ENCODE results near the gene NPLOC4.

NPLOC4 gene

DNA sequence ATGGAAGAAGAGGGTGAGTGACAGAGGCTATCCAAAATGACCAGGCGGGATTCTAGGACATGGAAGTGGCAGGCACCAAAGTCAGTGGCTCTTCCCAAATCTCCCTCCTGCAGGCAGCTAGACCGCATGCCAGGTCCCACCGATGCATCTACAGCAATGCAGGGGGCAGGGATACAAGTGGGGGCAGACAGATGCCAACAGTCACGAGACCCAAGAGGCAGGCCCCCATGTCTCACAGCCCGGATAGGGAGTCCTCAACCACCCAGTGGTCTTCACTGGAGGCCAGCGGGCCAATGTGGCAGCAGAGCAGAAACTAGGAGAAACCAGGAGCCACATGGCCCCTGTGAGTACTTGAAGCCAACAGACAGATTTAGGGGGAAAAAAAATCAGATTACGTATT lies 20.0 kb downstream of the NPLOC4 start:
- no peak overlapping the region for H3K4me3 ChIP-seq (ENCODE audit: low read depth, low read length)
- DNase-seq (ENCODE audit: low read depth): no peak
- TF ChIP-seq, protein P1, sequence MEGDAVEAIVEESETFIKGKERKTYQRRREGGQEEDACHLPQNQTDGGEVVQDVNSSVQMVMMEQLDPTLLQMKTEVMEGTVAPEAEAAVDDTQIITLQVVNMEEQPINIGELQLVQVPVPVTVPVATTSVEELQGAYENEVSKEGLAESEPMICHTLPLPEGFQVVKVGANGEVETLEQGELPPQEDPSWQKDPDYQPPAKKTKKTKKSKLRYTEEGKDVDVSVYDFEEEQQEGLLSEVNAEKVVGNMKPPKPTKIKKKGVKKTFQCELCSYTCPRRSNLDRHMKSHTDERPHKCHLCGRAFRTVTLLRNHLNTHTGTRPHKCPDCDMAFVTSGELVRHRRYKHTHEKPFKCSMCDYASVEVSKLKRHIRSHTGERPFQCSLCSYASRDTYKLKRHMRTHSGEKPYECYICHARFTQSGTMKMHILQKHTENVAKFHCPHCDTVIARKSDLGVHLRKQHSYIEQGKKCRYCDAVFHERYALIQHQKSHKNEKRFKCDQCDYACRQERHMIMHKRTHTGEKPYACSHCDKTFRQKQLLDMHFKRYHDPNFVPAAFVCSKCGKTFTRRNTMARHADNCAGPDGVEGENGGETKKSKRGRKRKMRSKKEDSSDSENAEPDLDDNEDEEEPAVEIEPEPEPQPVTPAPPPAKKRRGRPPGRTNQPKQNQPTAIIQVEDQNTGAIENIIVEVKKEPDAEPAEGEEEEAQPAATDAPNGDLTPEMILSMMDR (IDR thresholded peaks at IDR 0.05; ENCODE audit: control insufficient read depth, extremely low read depth, insufficient read depth): no peak

DNA sequence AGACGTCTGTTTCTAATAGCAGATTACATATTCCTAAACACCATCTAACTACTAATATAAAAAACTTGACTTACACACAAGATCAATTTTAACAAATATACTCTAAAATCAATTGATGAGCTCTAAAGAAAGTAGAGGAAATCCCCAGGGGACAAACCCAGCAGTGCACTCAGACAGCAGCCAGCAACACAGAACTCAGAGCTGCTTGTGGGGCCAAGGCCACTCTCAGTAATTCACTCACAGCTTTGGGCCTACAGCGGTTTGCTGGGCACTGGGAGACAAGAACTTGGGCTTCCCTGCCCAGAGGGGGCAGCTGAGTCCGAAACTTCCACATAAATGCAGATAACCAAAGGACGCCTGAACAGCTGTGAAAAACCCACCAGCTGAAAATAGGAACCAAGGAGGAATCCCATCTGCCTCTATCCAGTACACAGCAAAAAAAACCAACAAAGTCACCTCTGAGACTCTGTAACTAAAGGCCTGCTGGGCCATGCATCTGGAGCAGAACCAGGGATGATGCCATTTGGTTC lies 21.4 kb downstream of the NPLOC4 start:
- TF ChIP-seq, protein P1 (IDR thresholded peaks at IDR 0.05; ENCODE audit: control insufficient read depth, extremely low read depth, insufficient read depth): no peak
- no peak overlapping the region for H3K4me3 ChIP-seq (ENCODE audit: low read depth, low read length)
- DNase-seq (ENCODE audit: low read depth): no peak

DNA sequence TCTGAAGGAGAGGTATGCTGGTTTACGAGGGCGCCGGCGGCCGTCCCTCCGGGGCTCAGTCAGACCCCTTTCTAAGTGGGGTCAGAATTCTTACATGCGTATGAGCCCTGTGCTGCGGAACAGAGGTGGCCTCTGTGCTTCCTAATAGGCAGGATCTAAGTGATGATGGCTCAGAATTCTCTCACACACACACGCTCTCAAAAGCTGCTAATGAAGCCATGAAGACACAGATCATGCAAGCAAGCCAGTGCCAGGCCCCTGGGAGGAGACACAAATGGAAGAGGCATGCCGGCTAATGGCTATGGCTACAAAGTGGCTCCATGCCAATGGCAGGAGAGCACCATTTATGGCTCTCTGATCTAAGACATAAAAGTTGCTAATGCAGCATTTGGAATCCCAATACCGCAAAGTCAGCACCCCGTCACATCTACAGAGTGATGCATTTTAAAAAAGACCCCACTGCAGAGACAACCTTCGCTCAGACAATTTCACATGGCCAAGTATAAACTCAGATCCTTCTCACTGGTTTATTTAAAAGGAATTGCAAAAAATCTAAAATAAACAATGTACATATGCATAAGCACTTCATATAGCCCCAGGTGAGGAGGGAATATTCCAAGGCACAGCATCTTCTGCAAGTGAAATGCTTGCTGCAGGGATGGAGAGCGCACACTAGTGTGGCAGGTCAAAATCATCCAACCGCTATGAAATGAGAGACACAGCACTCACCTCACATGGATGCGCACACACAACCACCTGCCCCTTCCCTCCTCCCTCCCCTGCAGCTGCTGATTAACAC lies 24.5 kb downstream of the NPLOC4 start:
- TF ChIP-seq, protein P1 (IDR thresholded peaks at IDR 0.05; ENCODE audit: control insufficient read depth, extremely low read depth, insufficient read depth): no peak
- no peak overlapping the region for H3K4me3 ChIP-seq (ENCODE audit: low read depth, low read length)
- no peak for DNase-seq (ENCODE audit: low read depth)

DNA sequence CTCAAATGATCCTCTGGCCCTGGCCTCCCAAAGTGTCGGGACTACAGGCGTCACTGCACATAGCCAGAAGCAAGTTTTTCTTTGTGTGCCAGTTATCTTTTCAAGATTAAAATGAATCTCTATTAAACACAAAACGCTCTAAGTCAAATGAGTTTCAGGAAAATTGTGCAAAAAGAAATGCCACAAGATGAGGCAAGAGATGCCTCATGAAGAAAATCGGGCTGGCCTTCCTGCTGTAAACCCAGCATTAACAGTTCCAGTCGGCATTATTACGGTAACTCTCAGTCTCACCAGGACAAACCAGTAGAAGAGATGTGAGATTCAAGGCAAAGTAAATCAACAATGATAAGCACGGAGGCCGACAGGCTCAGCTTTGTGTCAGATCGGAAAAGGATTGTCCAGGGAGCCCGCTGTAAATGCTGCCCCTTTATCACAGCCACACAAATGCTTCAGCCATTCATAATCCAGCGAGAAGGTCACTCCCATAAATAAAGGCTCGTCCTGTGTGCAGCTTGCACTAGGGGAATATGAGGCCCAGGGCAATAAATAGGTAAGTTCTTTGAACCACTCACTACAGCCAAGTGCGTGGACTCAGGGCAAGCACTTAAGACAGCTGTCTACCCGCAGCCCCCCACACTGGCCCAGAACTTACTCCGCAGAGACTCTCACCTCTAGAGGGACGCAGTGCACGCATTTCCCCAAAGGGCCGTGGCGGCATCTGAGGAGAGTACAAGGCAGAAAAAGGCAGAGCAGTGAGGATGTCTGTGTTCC lies 27.2 kb downstream of the NPLOC4 start:
- no peak overlapping the region for H3K4me3 ChIP-seq (ENCODE audit: low read depth, low read length)
- no peak for DNase-seq (ENCODE audit: low read depth)
- TF ChIP-seq, protein P1 (IDR thresholded peaks at IDR 0.05; ENCODE audit: control insufficient read depth, extremely low read depth, insufficient read depth): no peak

DNA sequence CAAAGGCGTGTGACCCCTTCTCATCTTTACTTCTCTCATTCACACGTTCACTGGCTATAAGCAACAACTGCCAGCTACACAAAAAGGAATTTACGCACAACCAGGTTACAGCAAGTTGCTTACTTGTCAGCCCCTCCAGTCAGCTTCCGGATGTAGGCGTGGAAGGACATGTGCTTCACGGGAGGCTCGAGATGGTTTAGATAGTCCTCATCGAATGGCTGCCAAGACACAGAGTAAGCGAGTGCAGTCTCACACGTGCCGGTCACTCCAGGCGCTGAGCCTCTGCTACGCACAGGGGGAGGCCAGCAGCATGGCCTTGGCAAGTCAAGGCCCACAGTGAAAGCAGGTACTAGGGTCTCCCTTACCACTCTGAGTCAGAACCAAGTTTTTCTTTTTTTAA lies 28.3 kb downstream of the NPLOC4 start:
- no peak for DNase-seq (ENCODE audit: low read depth)
- TF ChIP-seq, protein P1 (IDR thresholded peaks at IDR 0.05; ENCODE audit: control insufficient read depth, extremely low read depth, insufficient read depth): no peak
- H3K4me3 ChIP-seq (ENCODE audit: low read depth, low read length): no peak overlapping the region

DNA sequence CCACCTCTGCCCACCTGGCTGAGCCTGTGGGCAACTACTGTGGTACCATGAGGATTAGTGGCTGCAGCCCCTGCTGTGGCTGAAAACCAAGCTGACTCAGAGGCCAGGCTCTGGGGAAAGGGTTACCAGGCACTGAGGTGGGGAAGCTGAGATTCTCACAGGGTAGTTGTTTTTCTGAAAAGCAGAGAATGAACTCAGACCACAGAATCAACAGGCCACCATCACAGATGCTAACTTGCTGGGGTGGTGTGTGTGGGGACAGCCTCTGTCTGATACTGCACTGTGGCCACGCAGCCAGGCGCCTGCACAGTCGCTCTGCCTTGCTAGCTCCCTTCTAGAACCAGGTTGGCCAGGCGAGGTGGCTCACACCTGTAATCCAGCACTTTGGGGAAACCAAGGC lies 28.8 kb downstream of the NPLOC4 start:
- DNase-seq (ENCODE audit: low read depth): no peak
- TF ChIP-seq, protein P1 (IDR thresholded peaks at IDR 0.05; ENCODE audit: control insufficient read depth, extremely low read depth, insufficient read depth): no peak
- H3K4me3 ChIP-seq (ENCODE audit: low read depth, low read length): no peak overlapping the region
